Measurements from ENCODE around the gene L1CAM.

DNA sequence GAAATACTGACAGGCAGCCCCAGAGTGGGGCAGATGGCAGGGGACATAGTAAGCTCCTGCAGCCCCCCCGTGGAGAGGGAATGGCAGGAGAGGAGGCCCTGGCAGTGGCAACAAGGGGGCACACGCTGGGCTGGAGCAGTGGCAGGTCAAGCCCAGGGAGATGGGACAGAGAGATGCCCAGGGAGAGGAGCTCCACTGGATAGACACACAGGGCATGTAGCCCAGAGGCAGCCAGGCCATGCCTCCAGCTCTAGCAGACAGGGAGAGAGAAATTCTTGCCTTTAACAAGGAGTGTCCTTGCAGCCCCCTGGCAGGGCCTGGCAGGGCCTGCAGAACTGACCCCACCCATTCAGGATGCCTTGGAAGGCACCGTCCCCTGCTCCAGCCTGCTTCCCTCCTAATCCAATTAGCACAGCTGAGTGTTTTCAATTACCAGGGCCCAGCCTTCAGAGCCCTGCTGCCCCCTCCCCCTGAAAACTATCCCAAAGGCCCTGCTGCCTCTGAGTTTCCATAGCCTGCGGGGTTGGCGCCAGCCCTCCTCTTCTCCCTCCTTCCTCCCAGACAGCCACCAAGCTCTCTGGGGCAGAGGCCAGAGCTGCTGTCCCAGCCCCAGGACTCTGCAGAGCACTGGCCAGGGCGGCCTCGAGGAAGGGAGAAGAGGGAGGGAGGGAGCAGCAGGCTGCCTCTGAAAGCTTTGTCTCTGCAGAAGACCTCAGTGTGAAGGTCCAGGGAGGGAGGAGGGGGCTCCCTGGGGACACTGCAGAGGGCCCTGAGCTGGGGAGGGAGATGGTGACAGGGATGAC lies 12.5 kb downstream of the L1CAM start:
- no peak for TF ChIP-seq KLF16 (IDR thresholded peaks at IDR 0.05)
- TF ChIP-seq, protein P1, sequence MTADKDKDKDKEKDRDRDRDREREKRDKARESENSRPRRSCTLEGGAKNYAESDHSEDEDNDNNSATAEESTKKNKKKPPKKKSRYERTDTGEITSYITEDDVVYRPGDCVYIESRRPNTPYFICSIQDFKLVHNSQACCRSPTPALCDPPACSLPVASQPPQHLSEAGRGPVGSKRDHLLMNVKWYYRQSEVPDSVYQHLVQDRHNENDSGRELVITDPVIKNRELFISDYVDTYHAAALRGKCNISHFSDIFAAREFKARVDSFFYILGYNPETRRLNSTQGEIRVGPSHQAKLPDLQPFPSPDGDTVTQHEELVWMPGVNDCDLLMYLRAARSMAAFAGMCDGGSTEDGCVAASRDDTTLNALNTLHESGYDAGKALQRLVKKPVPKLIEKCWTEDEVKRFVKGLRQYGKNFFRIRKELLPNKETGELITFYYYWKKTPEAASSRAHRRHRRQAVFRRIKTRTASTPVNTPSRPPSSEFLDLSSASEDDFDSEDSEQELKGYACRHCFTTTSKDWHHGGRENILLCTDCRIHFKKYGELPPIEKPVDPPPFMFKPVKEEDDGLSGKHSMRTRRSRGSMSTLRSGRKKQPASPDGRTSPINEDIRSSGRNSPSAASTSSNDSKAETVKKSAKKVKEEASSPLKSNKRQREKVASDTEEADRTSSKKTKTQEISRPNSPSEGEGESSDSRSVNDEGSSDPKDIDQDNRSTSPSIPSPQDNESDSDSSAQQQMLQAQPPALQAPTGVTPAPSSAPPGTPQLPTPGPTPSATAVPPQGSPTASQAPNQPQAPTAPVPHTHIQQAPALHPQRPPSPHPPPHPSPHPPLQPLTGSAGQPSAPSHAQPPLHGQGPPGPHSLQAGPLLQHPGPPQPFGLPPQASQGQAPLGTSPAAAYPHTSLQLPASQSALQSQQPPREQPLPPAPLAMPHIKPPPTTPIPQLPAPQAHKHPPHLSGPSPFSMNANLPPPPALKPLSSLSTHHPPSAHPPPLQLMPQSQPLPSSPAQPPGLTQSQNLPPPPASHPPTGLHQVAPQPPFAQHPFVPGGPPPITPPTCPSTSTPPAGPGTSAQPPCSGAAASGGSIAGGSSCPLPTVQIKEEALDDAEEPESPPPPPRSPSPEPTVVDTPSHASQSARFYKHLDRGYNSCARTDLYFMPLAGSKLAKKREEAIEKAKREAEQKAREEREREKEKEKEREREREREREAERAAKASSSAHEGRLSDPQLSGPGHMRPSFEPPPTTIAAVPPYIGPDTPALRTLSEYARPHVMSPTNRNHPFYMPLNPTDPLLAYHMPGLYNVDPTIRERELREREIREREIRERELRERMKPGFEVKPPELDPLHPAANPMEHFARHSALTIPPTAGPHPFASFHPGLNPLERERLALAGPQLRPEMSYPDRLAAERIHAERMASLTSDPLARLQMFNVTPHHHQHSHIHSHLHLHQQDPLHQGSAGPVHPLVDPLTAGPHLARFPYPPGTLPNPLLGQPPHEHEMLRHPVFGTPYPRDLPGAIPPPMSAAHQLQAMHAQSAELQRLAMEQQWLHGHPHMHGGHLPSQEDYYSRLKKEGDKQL (CRISPR knock-in tag; IDR thresholded peaks at IDR 0.05; ENCODE audit: borderline replicate concordance), result no peak
- TF ChIP-seq, protein P2, sequence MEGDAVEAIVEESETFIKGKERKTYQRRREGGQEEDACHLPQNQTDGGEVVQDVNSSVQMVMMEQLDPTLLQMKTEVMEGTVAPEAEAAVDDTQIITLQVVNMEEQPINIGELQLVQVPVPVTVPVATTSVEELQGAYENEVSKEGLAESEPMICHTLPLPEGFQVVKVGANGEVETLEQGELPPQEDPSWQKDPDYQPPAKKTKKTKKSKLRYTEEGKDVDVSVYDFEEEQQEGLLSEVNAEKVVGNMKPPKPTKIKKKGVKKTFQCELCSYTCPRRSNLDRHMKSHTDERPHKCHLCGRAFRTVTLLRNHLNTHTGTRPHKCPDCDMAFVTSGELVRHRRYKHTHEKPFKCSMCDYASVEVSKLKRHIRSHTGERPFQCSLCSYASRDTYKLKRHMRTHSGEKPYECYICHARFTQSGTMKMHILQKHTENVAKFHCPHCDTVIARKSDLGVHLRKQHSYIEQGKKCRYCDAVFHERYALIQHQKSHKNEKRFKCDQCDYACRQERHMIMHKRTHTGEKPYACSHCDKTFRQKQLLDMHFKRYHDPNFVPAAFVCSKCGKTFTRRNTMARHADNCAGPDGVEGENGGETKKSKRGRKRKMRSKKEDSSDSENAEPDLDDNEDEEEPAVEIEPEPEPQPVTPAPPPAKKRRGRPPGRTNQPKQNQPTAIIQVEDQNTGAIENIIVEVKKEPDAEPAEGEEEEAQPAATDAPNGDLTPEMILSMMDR (IDR thresholded peaks at IDR 0.05 in 2 of 3, conservative IDR thresholded peaks at IDR 0.05 in 1 of 3; ENCODE audit: insufficient read depth in 2 of 3, low read depth in 1 of 3, low read length in 3 of 3), result no peak
- TF ChIP-seq RBFOX2 (IDR thresholded peaks at IDR 0.05; ENCODE audit: low read depth, low read length), result no peak

All from K562 (cell line).